DMS 273 (cell line): Measurements from ENCODE around the gene FBRSL1.
A peak's percentile ranks its signal among the peaks of the same experiment; 100 is the strongest.

Source experiments
- DNase-seq: peaks from one replicate; lab custom pipeline; 2025; ENCODE audit not compliant: unreplicated experiment; lab: John Stamatoyannopoulos, UW

The FBRSL1 gene

DNA sequence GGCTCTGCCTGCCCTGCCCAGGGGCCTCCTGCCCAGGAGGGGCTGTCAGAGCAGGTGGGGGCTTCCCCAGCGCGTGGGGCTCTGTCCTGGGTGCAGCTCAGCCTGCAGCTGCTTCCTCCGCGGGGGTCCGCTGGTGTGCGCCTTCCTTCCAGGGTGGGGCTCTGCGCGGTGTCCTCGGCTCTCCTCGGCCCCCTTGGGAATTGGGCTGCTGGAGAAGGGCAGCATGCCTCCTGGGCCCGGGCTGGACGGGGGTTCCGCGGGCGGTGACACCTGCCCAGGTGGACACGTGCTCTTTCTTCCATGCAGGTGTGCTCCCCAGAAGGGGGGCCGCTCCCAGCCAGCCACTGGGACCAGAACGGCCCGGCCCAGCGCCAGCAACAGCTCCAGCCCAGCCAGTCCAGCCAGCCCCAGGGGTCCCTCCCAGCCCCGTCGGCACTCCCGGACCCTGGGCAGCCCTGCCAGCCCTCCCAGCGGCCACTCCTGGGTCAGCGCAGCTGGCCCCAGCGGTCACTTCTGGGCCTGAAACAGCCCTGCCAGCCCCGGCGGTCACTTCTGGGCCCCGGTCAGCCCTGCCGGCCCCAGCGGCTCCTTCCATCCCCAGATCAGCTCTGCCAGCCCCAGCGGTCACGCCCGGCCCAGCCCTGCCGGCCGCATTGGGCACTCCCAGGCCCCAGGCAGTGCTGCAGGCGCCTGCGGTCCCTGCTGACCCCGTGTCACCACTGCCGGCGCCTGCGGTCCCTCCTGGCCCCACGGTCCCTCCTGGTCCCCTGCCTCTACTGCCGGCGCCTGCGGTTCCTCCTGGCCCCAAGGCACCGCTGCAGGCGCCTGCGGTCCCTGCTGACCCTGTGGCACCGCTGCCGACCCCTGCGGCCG, 19.1 kb downstream of the FBRSL1 start:
- no peak for DNase-seq

DNA sequence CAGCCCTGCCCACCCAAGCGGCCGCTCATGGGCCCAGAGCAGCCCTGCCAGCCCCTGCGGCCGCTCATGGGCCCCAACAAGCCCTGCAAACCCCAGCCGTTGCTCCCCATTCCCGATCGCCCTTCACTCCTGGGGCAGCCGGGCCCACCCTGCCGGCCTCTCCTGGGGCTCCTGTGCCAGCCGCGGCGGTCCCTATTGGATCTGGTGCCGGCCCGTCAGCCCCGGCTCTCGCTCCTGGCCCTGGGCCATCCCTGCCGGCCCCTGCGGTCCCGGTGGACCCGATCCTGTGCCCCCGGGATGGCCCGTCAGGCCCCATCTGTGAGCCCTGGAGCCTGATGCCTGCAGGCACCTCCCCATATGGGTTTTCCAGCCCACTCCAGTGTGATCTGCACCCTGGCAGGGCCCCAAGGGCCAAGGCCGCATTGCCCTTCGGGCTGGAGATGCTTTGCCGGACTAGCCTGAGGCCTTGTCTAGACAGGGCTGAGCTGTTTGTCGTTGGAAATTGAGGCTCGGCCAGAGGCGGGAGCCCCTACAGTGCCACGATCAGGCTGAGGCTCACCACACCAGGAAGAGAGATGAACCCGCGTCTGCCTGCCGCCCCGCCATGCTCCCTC, 20.3 kb downstream of the FBRSL1 start:
- DNase-seq: no peak

DNA sequence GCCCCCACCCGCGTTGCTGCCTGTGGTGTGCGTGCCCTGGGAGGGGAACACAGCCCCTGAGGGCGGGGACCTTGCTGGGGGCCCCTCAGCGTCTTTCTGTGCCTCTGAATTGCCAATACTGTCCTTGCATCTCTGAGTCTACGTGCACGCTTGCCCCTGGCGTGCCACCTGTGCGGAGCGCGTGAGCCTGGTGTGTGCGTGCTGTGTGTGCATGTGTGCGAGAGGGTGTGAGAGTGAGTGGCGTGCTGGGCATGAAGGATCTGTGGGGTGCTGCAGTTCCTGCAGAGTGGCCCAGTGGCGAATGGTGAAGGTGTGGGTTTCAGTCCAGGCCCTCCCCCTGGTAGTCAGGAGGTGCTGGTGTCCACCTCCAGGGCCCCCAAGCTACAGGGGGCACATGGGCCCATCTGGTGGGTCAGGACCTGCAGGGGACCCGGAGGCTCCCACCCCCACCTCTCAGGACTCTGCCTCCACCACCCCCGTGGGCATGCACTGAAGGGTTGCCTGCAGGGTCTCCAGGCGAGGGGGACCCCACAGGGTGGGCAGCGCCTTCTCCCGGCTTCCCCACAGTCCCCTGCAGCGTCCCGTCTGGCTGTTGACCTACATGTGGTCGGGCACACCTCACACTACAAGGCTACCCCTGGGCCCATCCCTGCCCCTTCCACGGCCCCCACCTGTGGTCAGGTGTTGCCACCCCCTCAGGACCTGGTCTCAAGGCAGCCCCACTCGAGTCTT, 21.0 kb downstream of the FBRSL1 start:
- DNase-seq: no peak

DNA sequence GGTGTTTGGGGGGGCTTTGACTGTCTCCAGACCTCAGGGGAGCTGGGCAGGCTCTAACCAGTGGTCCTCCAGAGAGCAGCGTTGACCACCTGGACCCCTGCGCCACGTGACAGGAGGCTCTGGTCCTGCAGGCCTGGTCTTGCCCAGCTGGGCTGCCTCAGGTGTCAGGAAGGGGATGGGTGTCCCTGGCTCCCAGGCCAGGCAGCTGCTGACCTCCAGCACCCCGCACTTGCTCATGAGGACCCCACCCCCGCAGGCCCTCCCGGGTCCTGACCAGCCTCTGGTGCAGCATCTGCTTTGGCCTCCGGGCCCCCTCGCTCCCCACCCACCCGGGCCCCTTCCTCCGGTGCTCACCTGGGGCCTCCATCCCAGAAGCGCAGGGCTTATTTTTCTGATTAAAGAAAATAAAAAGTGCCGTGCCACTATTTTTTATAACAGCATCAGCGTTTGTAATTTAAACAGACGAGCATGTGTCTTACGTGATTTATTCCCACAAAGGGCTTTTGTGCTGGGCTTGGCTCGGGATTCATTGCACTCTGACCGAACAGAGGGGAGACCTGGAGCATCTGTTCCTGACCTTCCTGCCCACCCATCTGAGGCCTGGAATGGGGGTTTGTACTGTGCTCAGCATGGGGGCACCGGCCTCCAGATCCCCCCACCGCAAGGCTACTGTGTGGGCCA, 21.7 kb downstream of the FBRSL1 start:
- DNase-seq: no peak

DNA sequence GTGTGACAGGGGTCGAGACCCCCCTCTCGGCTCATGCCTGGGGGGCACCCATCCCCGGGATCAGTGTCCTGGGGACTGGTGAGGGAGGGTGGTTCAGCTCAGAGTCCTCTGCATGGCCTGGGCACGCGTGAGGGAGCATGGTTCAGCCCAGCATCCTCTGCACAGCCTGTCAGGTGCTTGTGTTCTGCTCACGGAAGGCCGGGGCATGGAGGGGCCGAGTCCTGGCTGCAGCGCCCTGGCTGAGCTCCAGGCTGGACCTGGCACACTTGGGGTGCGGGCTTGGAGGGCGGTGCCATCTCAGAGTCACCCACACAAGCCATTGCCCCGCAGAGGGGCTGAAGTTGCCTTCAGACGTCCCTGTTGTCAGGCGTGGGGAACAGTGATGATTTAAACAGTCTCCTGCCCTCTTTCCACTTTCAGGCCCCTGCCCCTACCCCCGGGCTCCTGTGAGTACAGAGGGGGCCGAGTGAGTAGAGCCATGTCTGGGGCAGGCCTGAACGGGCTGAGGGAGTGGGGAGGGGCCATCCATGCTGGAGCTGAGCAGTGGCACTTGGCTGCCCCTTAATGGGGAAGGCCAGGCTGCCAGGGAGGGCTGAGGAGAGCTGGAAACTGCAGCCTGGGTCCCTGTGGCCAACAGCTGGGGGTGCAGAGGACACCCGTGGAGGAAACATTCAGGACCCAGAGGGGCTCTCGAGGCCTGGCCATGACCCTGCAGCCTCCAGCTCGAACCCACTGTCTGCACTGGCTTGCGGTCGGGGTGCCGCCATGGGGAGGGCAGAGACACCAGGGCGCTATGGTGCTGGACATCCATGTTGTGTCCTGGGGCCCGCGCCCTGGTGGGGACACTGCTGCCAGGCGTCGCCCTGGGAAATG, 22.5 kb downstream of the FBRSL1 start:
- DNase-seq: no peak

DNA sequence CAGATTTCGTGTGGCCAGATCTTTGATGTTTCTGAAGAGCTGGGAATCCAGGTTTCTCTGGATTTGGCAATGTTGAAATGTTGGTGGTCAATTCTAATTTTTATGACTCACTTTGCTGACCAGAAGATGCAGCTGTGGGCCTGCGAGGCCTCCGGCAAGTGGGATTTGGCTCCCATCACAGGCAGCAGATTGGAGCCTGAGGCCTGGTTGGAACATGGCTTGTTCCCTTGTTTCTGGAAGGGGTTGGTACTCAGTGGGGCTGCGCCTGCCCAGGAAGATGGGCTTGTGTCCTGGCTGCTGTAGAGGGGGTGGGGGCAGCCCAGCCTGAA, 23.1 kb downstream of the FBRSL1 start:
- DNase-seq: no peak

DNA sequence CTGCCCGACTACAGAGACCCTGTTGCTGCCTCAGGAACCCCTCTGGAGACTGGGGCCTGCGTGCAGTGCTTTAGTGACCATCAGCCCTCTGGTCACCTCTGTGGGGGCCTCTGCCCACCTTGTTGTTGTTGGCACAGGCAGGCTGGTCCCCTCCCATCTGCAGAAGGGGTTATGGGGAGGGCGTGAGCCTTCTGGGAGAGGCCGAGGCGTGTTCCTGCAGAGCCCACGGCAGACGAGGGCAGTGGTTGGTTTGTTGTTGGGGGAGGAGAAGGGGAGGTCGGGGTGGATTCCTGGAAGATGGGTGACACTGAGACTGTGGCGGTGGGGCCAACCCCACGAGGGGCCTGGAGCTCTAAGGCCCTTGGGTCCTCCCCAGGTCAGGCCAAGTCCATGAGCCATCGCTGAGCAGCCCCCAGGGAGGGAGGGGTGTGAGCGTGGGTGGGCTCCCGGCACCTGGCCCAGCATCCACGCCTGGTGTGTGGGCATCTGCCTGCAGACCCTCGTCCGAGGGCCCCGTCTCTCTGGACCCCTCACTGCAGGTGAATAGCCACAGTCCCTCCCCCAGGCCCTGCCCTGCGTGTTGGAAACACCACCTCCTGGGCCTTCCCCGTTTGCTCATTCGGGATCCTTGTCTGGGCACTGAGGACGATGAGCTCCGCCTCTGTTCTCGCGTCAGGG, 23.6 kb downstream of the FBRSL1 start:
- no peak for DNase-seq

DNA sequence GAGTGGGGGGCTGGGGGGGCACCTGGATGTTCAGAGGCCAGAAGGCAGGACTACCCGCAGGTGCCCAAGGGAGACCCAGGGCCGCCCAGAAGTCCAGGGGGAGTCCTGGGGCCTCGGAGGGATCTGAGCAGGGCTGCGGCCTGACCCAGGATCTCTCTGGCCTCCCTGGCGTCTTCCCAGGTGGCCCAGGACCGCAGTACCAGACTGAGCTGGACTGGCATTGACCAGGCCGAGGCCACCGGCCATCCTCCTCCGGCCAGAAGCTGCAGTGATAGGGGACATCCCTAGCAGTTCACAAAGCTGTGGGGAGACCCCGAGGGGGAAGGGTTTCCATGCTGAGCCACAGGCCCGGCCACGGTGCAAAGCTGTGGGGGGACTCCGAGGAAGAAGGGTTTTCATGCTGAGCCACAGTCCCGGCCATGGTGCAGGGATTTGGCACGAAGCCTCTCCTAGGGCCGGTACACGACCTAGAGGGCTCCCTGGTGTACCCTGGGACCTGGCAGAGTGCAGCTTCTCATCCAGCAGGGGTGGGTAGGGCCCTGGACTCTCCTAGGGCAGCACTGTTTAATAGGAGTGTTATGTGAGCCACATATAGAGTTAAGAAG, 24.4 kb downstream of the FBRSL1 start:
- no peak for DNase-seq

DNA sequence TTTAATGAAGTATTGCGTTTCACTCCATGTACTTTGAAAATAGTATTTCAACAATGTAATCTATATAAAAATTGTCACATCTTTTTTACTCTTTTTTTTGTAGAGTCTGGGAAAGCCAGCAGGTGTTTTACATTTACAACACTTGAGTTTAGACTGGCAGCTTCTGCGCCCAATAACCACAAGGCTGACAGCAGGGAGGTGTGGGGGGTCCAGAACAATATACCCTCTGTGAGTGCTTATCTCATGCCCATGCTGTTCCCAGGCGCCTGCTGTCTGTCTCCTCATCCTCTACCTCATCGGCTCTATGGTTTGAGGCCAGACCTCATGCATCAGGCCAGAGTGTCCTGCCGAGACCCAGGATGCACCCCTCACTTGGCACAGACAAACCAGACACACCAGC, 24.9 kb downstream of the FBRSL1 start:
- DNase-seq: peak; percentile 49

DNA sequence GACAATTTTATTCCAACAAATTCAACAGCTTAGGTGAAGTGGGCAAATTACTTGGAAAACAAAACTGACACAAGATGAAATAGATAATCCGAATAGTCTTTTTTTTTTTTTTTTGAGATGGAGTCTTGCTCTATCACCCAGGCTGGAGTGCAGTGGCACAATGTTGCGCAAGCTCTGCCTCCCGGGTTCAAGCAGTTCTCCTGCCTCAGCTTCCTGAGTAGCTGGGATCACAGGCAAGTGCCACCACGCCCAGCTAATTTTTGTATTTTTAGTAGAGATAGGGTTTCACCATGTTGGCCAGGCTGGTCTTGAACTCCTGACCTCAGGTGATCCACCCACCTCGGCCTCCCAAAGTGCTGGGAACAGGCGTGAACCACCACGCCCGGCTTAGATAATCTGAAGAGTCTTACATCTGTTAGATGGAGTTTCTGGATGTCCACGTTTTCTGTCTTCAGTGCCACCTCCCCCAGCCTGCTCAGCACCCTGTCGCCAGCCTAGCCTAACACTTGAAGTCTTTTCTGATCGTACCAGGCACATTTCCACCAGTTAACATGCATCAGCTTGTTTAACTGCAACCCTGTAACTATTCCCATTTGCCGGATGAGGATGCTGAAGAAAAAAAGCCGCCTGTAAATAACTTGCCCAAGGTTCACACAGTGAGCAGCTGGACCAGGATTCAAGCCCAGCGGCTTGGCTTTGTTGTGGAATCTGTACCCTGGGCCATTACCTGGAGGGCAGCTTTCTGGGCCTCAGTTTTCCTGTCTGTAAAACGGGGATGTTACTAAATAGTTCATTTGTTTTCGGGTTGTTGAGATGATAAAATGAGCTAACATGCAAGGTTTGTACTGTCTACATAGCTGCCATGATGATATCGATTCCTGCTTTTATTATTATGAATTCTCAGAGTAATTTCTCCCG, 26.4 kb downstream of the FBRSL1 start:
- DNase-seq: no peak

DNA sequence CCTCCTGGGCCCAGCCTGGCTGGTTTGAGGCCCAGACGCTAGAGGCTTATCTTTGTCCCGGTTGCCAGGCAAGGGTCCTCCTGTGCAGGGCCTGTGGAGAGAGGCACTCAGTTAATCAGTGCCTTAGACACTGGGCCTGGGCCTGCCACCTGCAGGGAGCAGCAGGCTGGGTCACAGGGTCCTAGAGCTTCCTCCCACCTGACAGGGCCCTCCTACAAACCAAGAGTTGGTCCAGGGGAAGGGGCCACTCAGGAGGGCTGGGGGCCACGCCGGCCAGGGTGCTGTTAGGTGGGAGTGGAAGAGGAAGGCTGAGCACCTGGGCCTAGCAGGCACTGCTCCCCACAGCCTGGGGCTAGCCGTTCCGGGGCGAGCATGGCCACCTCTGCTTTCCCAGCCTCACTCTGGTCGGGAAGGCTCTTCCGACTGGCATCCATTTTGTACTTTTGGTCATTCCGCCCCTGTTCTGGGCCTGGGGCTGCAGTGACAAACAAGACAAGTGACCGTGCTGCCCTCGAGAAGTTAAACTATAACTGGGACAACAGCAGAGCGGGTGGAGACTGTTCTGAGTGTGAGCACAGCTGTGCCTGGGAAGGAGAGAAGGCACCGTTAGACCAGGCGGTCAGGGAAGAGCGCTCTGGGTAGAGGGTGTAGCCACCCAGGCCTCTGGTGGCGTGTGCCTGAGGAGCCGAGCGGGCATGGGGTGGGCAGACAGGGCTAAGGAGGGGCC, 27.2 kb downstream of the FBRSL1 start:
- DNase-seq: no peak

DNA sequence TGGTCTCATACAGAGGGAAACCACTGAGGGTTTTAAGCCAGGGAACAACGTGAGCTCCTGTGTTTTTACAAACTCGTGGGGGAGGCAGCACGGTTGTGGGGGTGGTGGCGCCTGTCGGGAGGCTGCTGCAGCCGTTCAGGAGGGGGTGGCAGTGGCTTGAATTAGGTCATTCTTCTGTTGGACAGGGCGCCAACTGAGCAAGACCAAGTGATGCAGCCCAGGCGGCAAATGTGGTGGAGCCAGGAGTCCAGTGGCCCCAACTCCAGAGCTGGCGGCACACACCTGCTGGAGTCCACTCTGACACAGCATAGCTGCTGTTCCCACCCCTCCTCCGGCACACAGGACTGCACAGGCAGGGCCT, 27.8 kb downstream of the FBRSL1 start:
- DNase-seq: no peak

DNA sequence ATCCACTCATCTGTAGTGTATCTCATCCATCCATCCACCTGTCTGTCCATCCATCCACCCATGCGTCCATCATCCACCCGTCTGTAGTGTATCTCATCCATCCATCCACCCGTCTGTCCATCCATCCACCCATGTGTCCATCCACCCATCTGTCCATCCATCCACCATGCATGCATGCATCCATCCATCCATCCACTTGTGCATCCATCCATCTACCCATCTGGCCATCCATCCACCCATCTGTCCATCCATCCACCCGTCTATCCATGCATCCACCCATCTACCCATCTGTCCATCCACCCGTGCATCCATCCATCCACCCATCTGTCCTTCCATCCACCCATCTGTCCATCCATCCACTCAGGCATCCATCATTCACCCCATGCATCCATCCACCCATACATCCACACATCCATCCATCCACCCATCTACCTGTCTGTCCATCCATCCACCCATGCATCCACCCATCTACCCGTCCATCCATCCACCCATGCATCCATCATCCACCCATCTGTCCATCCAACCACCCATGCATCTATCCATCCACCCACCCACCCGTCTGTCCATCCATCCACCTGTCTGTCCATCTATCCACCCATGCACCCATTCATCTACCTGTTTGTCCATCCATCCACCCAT, 28.5 kb downstream of the FBRSL1 start:
- no peak for DNase-seq

DNA sequence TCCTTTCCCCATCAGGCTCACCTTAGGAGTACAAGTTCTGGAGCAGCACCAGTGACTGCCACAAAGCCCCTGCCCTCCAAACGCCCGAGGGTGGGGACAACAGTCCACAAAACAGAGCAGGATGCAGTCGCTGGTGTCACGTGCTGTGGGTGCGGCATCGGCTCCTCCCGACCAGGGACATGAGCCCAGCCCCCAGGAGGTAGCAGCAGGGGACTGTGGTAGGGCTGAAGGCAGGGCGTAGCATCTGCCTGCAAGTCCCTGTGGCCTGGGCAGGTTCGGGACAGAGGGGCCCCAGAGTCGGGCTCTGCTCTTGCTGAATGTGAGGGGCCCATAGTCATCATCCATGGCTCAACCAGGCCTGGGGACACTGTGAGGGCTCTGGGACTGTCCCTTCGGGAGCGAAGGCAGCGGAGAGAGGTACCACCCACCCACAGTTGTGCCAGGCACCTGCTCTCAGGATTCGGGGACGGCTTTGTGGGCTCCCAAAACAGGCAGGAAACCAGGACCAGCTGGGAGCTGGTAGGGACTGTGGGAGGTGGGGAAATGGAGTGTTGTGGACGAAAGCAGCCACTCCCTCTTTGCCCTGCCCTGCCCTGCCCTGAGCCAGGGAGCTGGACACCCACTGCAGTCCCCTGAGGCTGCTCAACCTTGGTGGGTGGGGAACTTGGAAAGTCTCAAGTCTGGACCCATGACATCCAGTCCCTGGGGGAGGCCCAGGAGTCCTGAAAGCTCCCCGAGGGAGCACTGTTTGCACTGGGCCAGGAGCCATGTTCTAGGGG, 30.7 kb downstream of the FBRSL1 start:
- DNase-seq: no peak

DNA sequence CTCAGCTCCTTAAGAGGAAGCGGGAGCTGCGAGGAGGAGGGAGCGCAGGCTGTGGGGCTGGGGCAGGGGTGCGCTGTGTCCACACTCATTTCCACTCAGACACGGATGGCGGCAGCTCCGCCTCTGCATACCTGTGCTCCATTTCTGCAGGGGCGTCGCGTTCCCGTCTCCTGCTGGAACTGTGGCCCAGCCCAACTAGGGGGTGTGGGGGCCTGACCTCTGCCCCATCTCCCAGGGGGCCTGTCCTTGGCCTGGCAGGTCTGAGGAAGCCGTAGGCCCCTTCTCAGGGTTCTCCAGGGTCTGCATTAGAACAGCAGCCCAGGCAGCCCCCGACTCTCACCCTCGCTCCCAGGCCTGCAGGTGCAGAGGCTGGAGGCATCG, 31.2 kb downstream of the FBRSL1 start:
- DNase-seq: no peak

DNA sequence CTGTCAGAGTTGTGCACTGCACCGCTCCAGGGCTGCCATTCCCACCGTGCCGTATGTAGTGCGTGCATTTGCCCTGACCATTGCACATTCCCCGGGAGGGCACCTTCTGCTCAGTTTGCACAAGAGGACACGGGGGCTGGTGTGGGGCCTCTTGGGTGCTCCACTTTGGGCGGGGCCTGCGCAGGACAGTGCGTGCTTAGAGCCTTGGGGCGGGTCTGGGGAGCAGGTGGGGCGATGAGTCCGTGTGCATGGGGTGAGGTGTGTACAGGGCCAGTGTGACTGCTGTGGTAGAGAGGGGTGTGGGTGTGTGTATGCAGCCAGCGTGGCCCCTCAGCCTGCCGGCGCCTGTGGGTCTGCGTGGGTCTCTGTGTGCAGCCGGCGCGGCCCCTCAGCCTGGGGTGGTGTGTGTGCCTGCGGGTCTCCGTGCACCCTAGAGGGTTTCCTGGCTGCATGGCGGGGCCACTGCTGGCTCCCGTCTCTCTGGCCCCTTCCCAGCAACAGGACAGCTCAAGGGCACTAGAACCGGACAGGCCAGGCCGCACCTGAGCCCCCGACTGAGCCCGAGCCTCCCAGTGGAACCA, 31.9 kb downstream of the FBRSL1 start:
- DNase-seq: no peak
